ENCODE measurements around the gene P4HA1.
"Not testable (repeated sequence)": the region's sequence is repeated elsewhere in the genome, so short reads cannot be mapped to it uniquely, and the experiment has no call there.

P4HA1 gene

GRCh38 chr10:73131301-73131700, 34.6 kb upstream of the P4HA1 start:
- no peak for TF ChIP-seq CTCF (IDR thresholded peaks at IDR 0.05; ENCODE audit: low read depth, low read length)
- no peak overlapping the region for H3K4me3 ChIP-seq (replicated peaks in 1 of 2; ENCODE audit: low read depth in 2 of 2, low read length in 2 of 2)
- no peak for DNase-seq (ENCODE audit: low read depth in 2 of 2)

- peak in 1 of 2 donors; percentile 22 for DNase-seq (ENCODE audit: low read depth in 2 of 2)
- no peak for TF ChIP-seq CTCF (IDR thresholded peaks at IDR 0.05; ENCODE audit: low read depth, low read length)
- no peak overlapping the region for H3K4me3 ChIP-seq (replicated peaks in 1 of 2; ENCODE audit: low read depth in 2 of 2, low read length in 2 of 2)
Observed at GRCh38 chr10:73126343-73126742, 29.7 kb upstream of the P4HA1 start.

GRCh38 chr10:73119952-73120351, 23.3 kb upstream of the P4HA1 start:
- DNase-seq (ENCODE audit: low read depth in 2 of 2), result no peak
- TF ChIP-seq CTCF (IDR thresholded peaks at IDR 0.05; ENCODE audit: low read depth, low read length), result no peak
- H3K4me3 ChIP-seq (replicated peaks in 1 of 2; ENCODE audit: low read depth in 2 of 2, low read length in 2 of 2), result no peak overlapping the region

GRCh38 chr10:73119457-73119856, 22.8 kb upstream of the P4HA1 start:
- TF ChIP-seq CTCF (IDR thresholded peaks at IDR 0.05; ENCODE audit: low read depth, low read length), result no peak
- DNase-seq (ENCODE audit: low read depth in 2 of 2), result no peak
- no peak overlapping the region for H3K4me3 ChIP-seq (replicated peaks in 1 of 2; ENCODE audit: low read depth in 2 of 2, low read length in 2 of 2)

- no peak for TF ChIP-seq CTCF (IDR thresholded peaks at IDR 0.05; ENCODE audit: low read depth, low read length)
- peak; percentile 25 to 65 for DNase-seq (ENCODE audit: low read depth in 2 of 2)
- no peak overlapping the region for H3K4me3 ChIP-seq (replicated peaks in 1 of 2; ENCODE audit: low read depth in 2 of 2, low read length in 2 of 2)
Observed at GRCh38 chr10:73117976-73118743, 21.5 kb upstream of the P4HA1 start.

GRCh38 chr10:73116017-73116416, 19.4 kb upstream of the P4HA1 start:
- no peak for TF ChIP-seq CTCF (IDR thresholded peaks at IDR 0.05; ENCODE audit: low read depth, low read length)
- no peak overlapping the region for H3K4me3 ChIP-seq (replicated peaks in 1 of 2; ENCODE audit: low read depth in 2 of 2, low read length in 2 of 2)
- DNase-seq (ENCODE audit: low read depth in 2 of 2), result no peak

- DNase-seq (ENCODE audit: low read depth in 2 of 2), result peak; percentile 31 to 60
- no peak overlapping the region for H3K4me3 ChIP-seq (replicated peaks in 1 of 2; ENCODE audit: low read depth in 2 of 2, low read length in 2 of 2)
- TF ChIP-seq CTCF (IDR thresholded peaks at IDR 0.05; ENCODE audit: low read depth, low read length), result no peak
Observed at GRCh38 chr10:73113551-73113950, 16.9 kb upstream of the P4HA1 start.

GRCh38 chr10:73112032-73112431, 15.4 kb upstream of the P4HA1 start:
- H3K4me3 ChIP-seq (replicated peaks in 1 of 2; ENCODE audit: low read depth in 2 of 2, low read length in 2 of 2); DNase-seq (ENCODE audit: low read depth in 2 of 2): not testable (repeated sequence)
